ENCODE results near the gene SURF6. TPM values are rescaled to one million over a fixed set of nuclear protein-coding genes. Genes with fewer than 3 reads are reported as not detected.
"Not testable (repeated sequence)": the region's sequence is repeated elsewhere in the genome, so short reads cannot be mapped to it uniquely, and the experiment has no call there.

The SURF6 gene
- total and polyA plus RNA-seq, 2 experiments from 2014 or later, result 20.2 to 24.3 TPM

DNA sequence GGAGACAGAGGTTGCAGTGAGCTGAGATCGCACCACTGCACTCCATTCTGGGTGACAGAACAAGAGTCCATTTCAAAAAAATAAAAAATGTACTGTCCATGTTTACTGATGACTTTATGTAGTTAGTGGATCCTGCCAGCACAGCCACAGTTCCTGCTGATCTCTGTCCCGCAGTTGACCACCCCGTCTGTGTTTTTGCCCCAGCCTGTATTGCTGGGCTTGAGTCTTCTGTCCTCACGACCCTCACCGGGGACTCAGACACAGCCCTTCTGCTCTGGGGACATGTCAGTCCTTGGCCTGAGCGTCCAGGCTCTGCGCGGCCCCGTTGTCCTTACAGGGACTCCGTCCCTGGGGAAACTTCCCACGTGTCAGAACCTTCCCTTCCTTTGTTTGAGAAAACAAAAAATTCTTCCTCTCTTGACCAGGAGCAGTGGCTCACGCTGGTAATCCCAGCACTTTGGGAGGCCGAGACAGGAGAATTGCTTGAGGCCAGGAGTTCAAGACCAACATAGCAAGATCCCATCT lies 14.5 kb downstream of the SURF6 start:
- Histone ChIP-seq H3K36me3 (replicated peaks; ENCODE audit: insufficient read depth, low read depth) (no peaks in the 10 kb centered on the region), H3K79me2 (no peaks in the 10 kb centered on the region), H3K4me2 (no peak overlapping the region), H3K9me3 (ENCODE audit: low read depth) (no peaks in the 10 kb centered on the region), H2AFZ (no peak overlapping the region), H3K4me1 (ENCODE audit: insufficient read depth) (no peaks in the 10 kb centered on the region), H3K9me2 (replicated peaks; ENCODE audit: insufficient read depth) (no peaks in the 10 kb centered on the region), H3K27ac (no peak overlapping the region), H3K4me3 (no peak overlapping the region), H3K27me3 (no peaks in the 10 kb centered on the region), H4K20me1 (ENCODE audit: insufficient read depth, poor library complexity, severe bottlenecking) (no peaks in the 10 kb centered on the region)
- no peak for DNase-seq (ENCODE audit: low spot score)
- 91% methylated on average over 13 of the region's 13 CpGs for WGBS (ENCODE audit: low lambda C conversion rate, missing lambda C conversion rate)
- TF ChIP-seq EZH2phosphoT487 (IDR thresholded peaks at IDR 0.05; ENCODE audit: low read depth, severe bottlenecking, unreplicated experiment) (no peak), EZH2 (IDR thresholded peaks at IDR 0.05; ENCODE audit: borderline replicate concordance) (no peak)
- TF ChIP-seq, protein P1, sequence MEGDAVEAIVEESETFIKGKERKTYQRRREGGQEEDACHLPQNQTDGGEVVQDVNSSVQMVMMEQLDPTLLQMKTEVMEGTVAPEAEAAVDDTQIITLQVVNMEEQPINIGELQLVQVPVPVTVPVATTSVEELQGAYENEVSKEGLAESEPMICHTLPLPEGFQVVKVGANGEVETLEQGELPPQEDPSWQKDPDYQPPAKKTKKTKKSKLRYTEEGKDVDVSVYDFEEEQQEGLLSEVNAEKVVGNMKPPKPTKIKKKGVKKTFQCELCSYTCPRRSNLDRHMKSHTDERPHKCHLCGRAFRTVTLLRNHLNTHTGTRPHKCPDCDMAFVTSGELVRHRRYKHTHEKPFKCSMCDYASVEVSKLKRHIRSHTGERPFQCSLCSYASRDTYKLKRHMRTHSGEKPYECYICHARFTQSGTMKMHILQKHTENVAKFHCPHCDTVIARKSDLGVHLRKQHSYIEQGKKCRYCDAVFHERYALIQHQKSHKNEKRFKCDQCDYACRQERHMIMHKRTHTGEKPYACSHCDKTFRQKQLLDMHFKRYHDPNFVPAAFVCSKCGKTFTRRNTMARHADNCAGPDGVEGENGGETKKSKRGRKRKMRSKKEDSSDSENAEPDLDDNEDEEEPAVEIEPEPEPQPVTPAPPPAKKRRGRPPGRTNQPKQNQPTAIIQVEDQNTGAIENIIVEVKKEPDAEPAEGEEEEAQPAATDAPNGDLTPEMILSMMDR (IDR thresholded peaks at IDR 0.05; ENCODE audit: poor library complexity), result no peak

DNA sequence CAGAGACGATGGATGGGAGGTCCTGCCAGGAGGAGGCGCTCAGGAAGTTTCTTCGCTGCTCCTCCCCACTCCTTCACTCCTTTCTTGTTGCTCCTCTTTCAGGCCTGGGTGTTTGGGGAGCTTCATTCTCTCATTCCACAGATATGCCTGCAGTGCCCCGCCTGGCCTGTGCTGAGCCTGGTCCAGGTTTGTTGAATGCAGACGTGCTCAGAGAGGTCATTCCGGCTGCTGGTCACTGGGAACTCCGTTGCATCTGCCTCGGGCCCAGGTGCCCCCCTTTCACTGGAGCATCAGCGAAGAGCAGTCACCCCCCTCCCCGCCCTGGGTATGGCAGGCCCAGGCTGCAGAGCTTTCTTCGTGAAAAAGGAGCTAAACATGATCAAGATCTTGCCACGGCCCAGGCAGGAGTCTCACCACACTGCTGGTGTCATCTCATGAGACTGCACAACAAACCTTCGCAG lies 15.5 kb downstream of the SURF6 start:
- H3K79me2 ChIP-seq, result no peaks in the 10 kb centered on the region
- no peak overlapping the region for H2AFZ ChIP-seq
- H3K9me2 ChIP-seq (replicated peaks; ENCODE audit: insufficient read depth), result no peaks in the 10 kb centered on the region
- no peaks in the 10 kb centered on the region for H3K9me3 ChIP-seq (ENCODE audit: low read depth)
- TF ChIP-seq EZH2 (IDR thresholded peaks at IDR 0.05; ENCODE audit: borderline replicate concordance) (no peak), EZH2phosphoT487 (IDR thresholded peaks at IDR 0.05; ENCODE audit: low read depth, severe bottlenecking, unreplicated experiment) (no peak)
- TF ChIP-seq, protein P1 (IDR thresholded peaks at IDR 0.05; ENCODE audit: poor library complexity), result no peak
- no peak overlapping the region for H3K4me3 ChIP-seq
- H3K27ac ChIP-seq, result no peak overlapping the region
- no peaks in the 10 kb centered on the region for H4K20me1 ChIP-seq (ENCODE audit: insufficient read depth, poor library complexity, severe bottlenecking)
- no peak overlapping the region for H3K4me2 ChIP-seq
- 85% methylated on average over 13 of the region's 13 CpGs for WGBS (ENCODE audit: low lambda C conversion rate, missing lambda C conversion rate)
- H3K36me3 ChIP-seq (replicated peaks; ENCODE audit: insufficient read depth, low read depth), result no peaks in the 10 kb centered on the region
- no peaks in the 10 kb centered on the region for H3K4me1 ChIP-seq (ENCODE audit: insufficient read depth)
- no peak for DNase-seq (ENCODE audit: low spot score)
- no peaks in the 10 kb centered on the region for H3K27me3 ChIP-seq

DNA sequence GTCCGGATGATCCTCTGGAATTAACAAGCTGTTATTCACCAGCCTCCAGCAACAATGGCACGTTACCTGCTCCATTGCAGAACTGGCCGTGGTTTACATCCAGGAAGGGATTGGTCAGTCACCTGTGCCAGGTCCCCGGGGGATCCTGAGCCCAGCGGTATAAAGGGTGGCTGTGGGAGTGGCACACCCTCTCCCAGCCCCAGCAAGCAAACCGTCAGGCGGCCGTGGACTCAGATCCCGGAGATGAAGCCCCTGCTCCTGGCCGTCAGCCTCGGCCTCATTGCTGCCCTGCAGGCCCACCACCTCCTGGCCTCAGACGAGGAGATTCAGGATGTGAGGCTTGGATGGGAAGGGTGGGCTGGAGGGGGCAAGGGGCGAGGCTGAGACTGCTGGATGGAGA lies 18.4 kb downstream of the SURF6 start:
- whole genome bisulfite sequencing (ENCODE audit: low lambda C conversion rate, missing lambda C conversion rate), result 79% methylated on average over 13 of the region's 13 CpGs
- not testable (repeated sequence) for H3K4me1 ChIP-seq (ENCODE audit: insufficient read depth); H3K27ac ChIP-seq; H3K27me3 ChIP-seq; H3K4me3 ChIP-seq; H3K36me3 ChIP-seq (replicated peaks; ENCODE audit: insufficient read depth, low read depth); H3K4me2 ChIP-seq; H3K79me2 ChIP-seq; H4K20me1 ChIP-seq (ENCODE audit: insufficient read depth, poor library complexity, severe bottlenecking); H3K9me2 ChIP-seq (replicated peaks; ENCODE audit: insufficient read depth); H2AFZ ChIP-seq; H3K9me3 ChIP-seq (ENCODE audit: low read depth); DNase-seq (ENCODE audit: low spot score)

DNA sequence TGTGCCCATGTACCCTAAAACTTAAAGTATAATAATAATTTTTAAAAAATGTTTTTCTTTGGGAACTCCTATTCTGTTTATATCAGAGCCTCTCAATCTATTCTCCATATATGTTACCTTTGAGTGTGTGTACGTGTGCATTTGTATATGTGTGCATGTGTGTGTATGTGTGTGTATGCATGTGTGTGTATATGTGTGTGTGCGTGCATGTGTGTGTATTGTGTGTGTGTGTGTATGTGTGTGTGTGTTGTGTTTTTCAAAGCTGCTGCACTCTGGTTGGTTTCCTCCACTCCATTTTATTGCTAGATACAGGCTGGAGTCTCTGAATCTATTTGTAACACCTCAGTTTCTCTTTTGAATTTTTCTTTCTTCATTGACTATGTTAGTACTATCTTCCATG lies 20.0 kb downstream of the SURF6 start:
- H3K79me2 ChIP-seq, result no peaks in the 10 kb centered on the region
- H3K27ac ChIP-seq, result no peak overlapping the region
- no peaks in the 10 kb centered on the region for H3K36me3 ChIP-seq (replicated peaks; ENCODE audit: insufficient read depth, low read depth)
- H3K4me2 ChIP-seq, result no peak overlapping the region
- no peak overlapping the region for H2AFZ ChIP-seq
- H3K4me1 ChIP-seq (ENCODE audit: insufficient read depth), result no peaks in the 10 kb centered on the region
- H3K4me3 ChIP-seq, result no peak overlapping the region
- H3K27me3 ChIP-seq, result no peaks in the 10 kb centered on the region
- TF ChIP-seq EZH2 (IDR thresholded peaks at IDR 0.05; ENCODE audit: borderline replicate concordance), result no peak
- TF ChIP-seq, protein P1 (IDR thresholded peaks at IDR 0.05; ENCODE audit: poor library complexity), result no peak
- TF ChIP-seq EZH2phosphoT487 (IDR thresholded peaks at IDR 0.05; ENCODE audit: low read depth, severe bottlenecking, unreplicated experiment), result no peak
- DNase-seq (ENCODE audit: low spot score), result no peak
- no peaks in the 10 kb centered on the region for H4K20me1 ChIP-seq (ENCODE audit: insufficient read depth, poor library complexity, severe bottlenecking)
- 73% methylated on average over 2 of the region's 2 CpGs for WGBS (ENCODE audit: low lambda C conversion rate, missing lambda C conversion rate)
- H3K9me3 ChIP-seq (ENCODE audit: low read depth), result no peaks in the 10 kb centered on the region
- no peaks in the 10 kb centered on the region for H3K9me2 ChIP-seq (replicated peaks; ENCODE audit: insufficient read depth)
